GM23338 (cell line): ENCODE results near the gene BEST1. TPM values are rescaled to one million over a fixed set of nuclear protein-coding genes. Genes with fewer than 3 reads are reported as not detected.

ENCODE experiments used
- ATAC-seq: fragments of 200-7000 bp; cut with Tn5 transposase; 3 replicates; pipeline ENCODE4 v1.9.1; 2020
- DNase-seq: peaks from one replicate; pipeline ENCODE4 v3.0.0-alpha.2; 2015; ENCODE audit warnings: low spot score
- H2AFZ ChIP-seq: fragments of 200-600 bp; sonication (generic); 2 replicates; pipeline ENCODE4 v1.8.0; 2016; ENCODE audit warnings: antibody characterized with exemption, mild to moderate bottlenecking, moderate library complexity
- H3F3A ChIP-seq: fragments of 200-600 bp; sonication (generic); replicated peaks from 2 replicates; pipeline ENCODE4 v1.8.0; 2017; ENCODE audit warnings: antibody characterized with exemption, mixed run types, low read depth
- H3K27ac ChIP-seq: fragments of 200-600 bp; sonication (generic); 2 replicates; pipeline ENCODE4 v1.6.1; 2016; ENCODE audit warnings: low read depth
- H3K27me3 ChIP-seq: fragments of 200-600 bp; sonication (generic); 2 replicates; pipeline ENCODE4 v1.8.0; 2016; ENCODE audit warnings: mild to moderate bottlenecking, mixed run types, moderate library complexity; ENCODE audit not compliant: insufficient read depth
- H3K36me3 ChIP-seq: fragments of 200-600 bp; sonication (generic); 2 replicates; pipeline ENCODE4 v1.8.0; 2016; ENCODE audit warnings: mild to moderate bottlenecking; ENCODE audit not compliant: insufficient read depth
- H3K4me1 ChIP-seq: fragments of 200-600 bp; sonication (generic); 2 replicates; pipeline ENCODE4 v1.8.0; 2016; ENCODE audit warnings: mild to moderate bottlenecking, moderate library complexity; ENCODE audit not compliant: insufficient read depth
- H3K4me2 ChIP-seq: fragments of 200-600 bp; sonication (generic); 2 replicates; pipeline ENCODE4 v1.7.1; 2017; ENCODE audit warnings: mixed run types
- H3K4me3 ChIP-seq: fragments of 200-600 bp; sonication (generic); 2 replicates; pipeline ENCODE4 v1.6.1; 2016; ENCODE audit warnings: mixed run types
- H3K79me2 ChIP-seq: fragments of 200-600 bp; sonication (generic); replicated peaks from 2 replicates; pipeline ENCODE4 v1.8.0; 2017; ENCODE audit warnings: mild to moderate bottlenecking; ENCODE audit not compliant: insufficient read depth
- H3K9me2 ChIP-seq: fragments of 200-600 bp; sonication (generic); 2 replicates; pipeline ENCODE4 v1.8.0; 2017; ENCODE audit not compliant: insufficient read depth
- H4K20me1 ChIP-seq: fragments of 200-600 bp; sonication (generic); replicated peaks from 2 replicates; pipeline ENCODE4 v1.8.0; 2017; ENCODE audit warnings: mild to moderate bottlenecking; ENCODE audit not compliant: insufficient read depth
- H3K27ac Mint-ChIP-seq: 2 replicates; pipeline ENCODE4 v1.8.0; 2020; ENCODE audit warnings: inconsistent platforms, mild to moderate bottlenecking, moderate library complexity, mixed read lengths
- H3K27me3 Mint-ChIP-seq: 3 replicates; pipeline ENCODE4 v1.8.0; 2022; ENCODE audit warnings: low read depth, mild to moderate bottlenecking, moderate library complexity, mixed read lengths, inconsistent platforms; ENCODE audit not compliant: insufficient read depth, poor library complexity
- H3K36me3 Mint-ChIP-seq: 3 replicates; pipeline ENCODE4 v1.8.0; 2021; ENCODE audit warnings: low read depth, mild to moderate bottlenecking, inconsistent platforms, moderate library complexity, mixed read lengths
- H3K4me1 Mint-ChIP-seq: 3 replicates; pipeline ENCODE4 v1.8.0; 2020; ENCODE audit warnings: mild to moderate bottlenecking, inconsistent platforms, mixed read lengths
- H3K4me3 Mint-ChIP-seq: 3 replicates; pipeline ENCODE4 v1.8.0; 2021; ENCODE audit warnings: moderate library complexity, mild to moderate bottlenecking, inconsistent platforms, mixed read lengths
- H3K9me3 Mint-ChIP-seq: 3 replicates; pipeline ENCODE4 v1.8.0; 2020; ENCODE audit warnings: moderate library complexity, mild to moderate bottlenecking, inconsistent platforms, mixed read lengths
- CREB1 ChIP-seq: fragments of 250-450 bp; sonication (Bioruptor Pico); IDR thresholded peaks from 2 replicates; pipeline ENCODE4 v1.5.0; 2020; ENCODE audit warnings: low read depth, mild to moderate bottlenecking, moderate library complexity
- CTCF ChIP-seq, 2 experiments: fragments of 200-600 bp in 1 of 2; sonication (generic) in 1 of 2; conservative IDR thresholded peaks; 2 replicates each; pipeline versions ENCODE4 v1.5.1 to v1.6.1; 2016 to 2017; ENCODE audit warnings: antibody characterized with exemption in 2 of 2, low read depth in 2 of 2, mild to moderate bottlenecking in 2 of 2, moderate library complexity in 1 of 2
- ETS1 ChIP-seq: IDR thresholded peaks from 2 replicates; pipeline ENCODE4 v1.6.1; 2016; ENCODE audit warnings: antibody characterized with exemption
- EZH2 ChIP-seq: fragments of 200-600 bp; sonication (generic); IDR thresholded peaks from one replicate; pipeline ENCODE4 v1.8.0; 2017; ENCODE audit warnings: antibody characterized with exemption, mild to moderate bottlenecking, low read depth; ENCODE audit not compliant: unreplicated experiment
- JUNB ChIP-seq: IDR thresholded peaks from one replicate; pipeline ENCODE4 v1.6.1; 2016; ENCODE audit warnings: antibody characterized with exemption; ENCODE audit not compliant: unreplicated experiment
- NANOG ChIP-seq: IDR thresholded peaks from 2 replicates; pipeline ENCODE4 v1.6.1; 2016; ENCODE audit warnings: antibody characterized with exemption, borderline replicate concordance
- STAT1 ChIP-seq: IDR thresholded peaks from one replicate; pipeline ENCODE4 v1.6.1; 2016; ENCODE audit warnings: antibody characterized with exemption; ENCODE audit not compliant: unreplicated experiment
- ZNF114 ChIP-seq: fragments of 250-450 bp; sonication (Bioruptor Pico); IDR thresholded peaks from 2 replicates; pipeline ENCODE4 v1.5.0; 2020; ENCODE audit warnings: mild to moderate bottlenecking, moderate library complexity
- ZNF331 ChIP-seq: fragments of 250-450 bp; sonication (Bioruptor Pico); IDR thresholded peaks from 2 replicates; pipeline ENCODE4 v1.5.0; 2020; ENCODE audit warnings: low read depth, mild to moderate bottlenecking, moderate library complexity
- ZNF462 ChIP-seq: fragments of 250-450 bp; sonication (Bioruptor Pico); IDR thresholded peaks from 2 replicates; pipeline ENCODE4 v1.5.0; 2020; ENCODE audit warnings: mild to moderate bottlenecking, moderate library complexity
- polyA plus RNA-seq: library from polyadenylated mRNA; unstranded; fragments of >200 nt; fragmentation: Nextera tagmentation; extraction: Ambion mirVana; gene quantifications from 2 replicates; pipeline ENCODE4 v1.2.1, GENCODE V29; 2016
- total RNA-seq: library from RNA; depleted of rRNA; stranded (reverse); fragments of >200 nt; shearing (Covaris generic); gene quantifications from 2 replicates; pipeline ENCODE4 v1.2.3, GENCODE V29; 2014
- TF ChIP-seq, protein P1 (sequence below): IDR thresholded peaks from one replicate; pipeline ENCODE4 v1.6.1; 2018; ENCODE audit warnings: antibody characterized with exemption; ENCODE audit not compliant: unreplicated experiment

BEST1 gene
- total and polyA plus RNA-seq, 2 experiments from 2014 or later = 0.35 to 0.44 TPM

- ATAC-seq (no peak), DNase-seq (no peak)
- Histone ChIP-seq H3K4me3 (no peak overlapping the region), H3K36me3 (no peaks in the 10 kb centered on the region), H3K4me2 (0 out of 2 replicates have a peak overlapping the region, but pooled peaks have one; percentile 70), H3K27ac (no peak overlapping the region), H3K79me2 (no peaks in the 10 kb centered on the region), H4K20me1 (no peaks in the 10 kb centered on the region), H3K9me2 (no peaks in the 10 kb centered on the region), H3K27me3 (peaks cover 14% of the 10 kb centered on the region), H3K4me1 (peaks cover 28% of the 10 kb centered on the region), H3F3A (peaks cover 8% of the 10 kb centered on the region; the same call in 1 of the 2 replicates), H2AFZ (peak overlapping the region; percentile 95)
- Mint-ChIP-seq H3K36me3 (no peaks in the 10 kb centered on the region; the same call in 2 of the 3 replicates), H3K4me1 (peaks cover 47% of the 10 kb centered on the region), H3K9me3 (no peaks in the 10 kb centered on the region; the same call in 2 of the 3 replicates), H3K27me3 (peaks cover 25% of the 10 kb centered on the region), H3K4me3 (no peak overlapping the region), H3K27ac (no peak overlapping the region)
- TF ChIP-seq ZNF462 (CRISPR knock-in tag) (no peak), CTCF (conservative IDR thresholded peaks at IDR 0.05; ENCODE audit: low read depth in 2 of 2) (no peak), ZNF114 (CRISPR knock-in tag) (no peak), NANOG (no peak), STAT1 (no peak), ZNF331 (CRISPR knock-in tag) (no peak), JUNB (no peak), ETS1 (no peak), EZH2 (no peak), CREB1 (no peak)
- TF ChIP-seq, protein P1, sequence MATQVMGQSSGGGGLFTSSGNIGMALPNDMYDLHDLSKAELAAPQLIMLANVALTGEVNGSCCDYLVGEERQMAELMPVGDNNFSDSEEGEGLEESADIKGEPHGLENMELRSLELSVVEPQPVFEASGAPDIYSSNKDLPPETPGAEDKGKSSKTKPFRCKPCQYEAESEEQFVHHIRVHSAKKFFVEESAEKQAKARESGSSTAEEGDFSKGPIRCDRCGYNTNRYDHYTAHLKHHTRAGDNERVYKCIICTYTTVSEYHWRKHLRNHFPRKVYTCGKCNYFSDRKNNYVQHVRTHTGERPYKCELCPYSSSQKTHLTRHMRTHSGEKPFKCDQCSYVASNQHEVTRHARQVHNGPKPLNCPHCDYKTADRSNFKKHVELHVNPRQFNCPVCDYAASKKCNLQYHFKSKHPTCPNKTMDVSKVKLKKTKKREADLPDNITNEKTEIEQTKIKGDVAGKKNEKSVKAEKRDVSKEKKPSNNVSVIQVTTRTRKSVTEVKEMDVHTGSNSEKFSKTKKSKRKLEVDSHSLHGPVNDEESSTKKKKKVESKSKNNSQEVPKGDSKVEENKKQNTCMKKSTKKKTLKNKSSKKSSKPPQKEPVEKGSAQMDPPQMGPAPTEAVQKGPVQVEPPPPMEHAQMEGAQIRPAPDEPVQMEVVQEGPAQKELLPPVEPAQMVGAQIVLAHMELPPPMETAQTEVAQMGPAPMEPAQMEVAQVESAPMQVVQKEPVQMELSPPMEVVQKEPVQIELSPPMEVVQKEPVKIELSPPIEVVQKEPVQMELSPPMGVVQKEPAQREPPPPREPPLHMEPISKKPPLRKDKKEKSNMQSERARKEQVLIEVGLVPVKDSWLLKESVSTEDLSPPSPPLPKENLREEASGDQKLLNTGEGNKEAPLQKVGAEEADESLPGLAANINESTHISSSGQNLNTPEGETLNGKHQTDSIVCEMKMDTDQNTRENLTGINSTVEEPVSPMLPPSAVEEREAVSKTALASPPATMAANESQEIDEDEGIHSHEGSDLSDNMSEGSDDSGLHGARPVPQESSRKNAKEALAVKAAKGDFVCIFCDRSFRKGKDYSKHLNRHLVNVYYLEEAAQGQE = no peak
These were observed 27.6 kb upstream of the BEST1 start for GRCh38 chr11:61922539-61922938.
